ENCODE data around the gene TMEM217.

The TMEM217 gene

DNA sequence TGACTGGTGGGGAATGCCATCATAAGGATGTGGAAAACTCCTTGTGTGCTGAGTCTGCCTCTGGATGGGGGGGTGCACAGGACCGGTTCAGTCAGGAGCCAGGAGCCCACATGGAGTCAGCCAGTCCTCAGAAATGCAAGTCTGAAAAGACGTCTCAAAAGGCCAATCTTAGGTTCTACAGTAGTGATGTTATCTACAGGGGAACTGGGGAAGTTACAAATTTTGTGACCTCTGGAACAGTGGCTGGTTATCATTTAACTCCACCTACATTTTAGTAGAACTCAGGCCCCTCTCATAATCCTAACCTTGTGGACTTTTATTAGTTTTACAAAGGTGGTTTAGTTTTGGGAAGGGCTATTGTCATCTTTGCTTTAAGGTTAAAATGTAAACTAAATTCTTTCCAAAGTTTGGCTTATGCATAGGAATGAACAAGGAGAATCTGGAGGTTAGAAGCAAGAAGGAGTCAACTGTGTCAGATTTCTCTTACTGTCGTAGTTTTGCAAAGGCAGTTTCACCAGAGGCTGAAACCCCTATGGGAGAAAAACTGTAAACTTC lies 14.1 kb downstream of the TMEM217 start:
- Histone ChIP-seq H3K4me1 (ENCODE audit: insufficient read depth, low read length) (peaks cover 11% of the 10 kb centered on the region), H3K9ac (ENCODE audit: low read depth, low read length) (no peak overlapping the region), H3K36me3 (ENCODE audit: insufficient read depth, low read length) (no peaks in the 10 kb centered on the region), H3K9me3 (ENCODE audit: control insufficient read depth, insufficient read depth, low read length) (no peaks in the 10 kb centered on the region)

GRCh38 chr6:37243131-37243815 lies 14.7 kb downstream of the TMEM217 start:
- no peaks in the 10 kb centered on the region for H3K36me3 ChIP-seq (ENCODE audit: insufficient read depth, low read length)
- no peaks in the 10 kb centered on the region for H3K9me3 ChIP-seq (ENCODE audit: control insufficient read depth, insufficient read depth, low read length)
- no peak overlapping the region for H3K9ac ChIP-seq (ENCODE audit: low read depth, low read length)
- peaks cover 11% of the 10 kb centered on the region for H3K4me1 ChIP-seq (ENCODE audit: insufficient read depth, low read length)

GRCh38 chr6:37242429-37243052 lies 15.4 kb downstream of the TMEM217 start:
- no peaks in the 10 kb centered on the region for H3K36me3 ChIP-seq (ENCODE audit: insufficient read depth, low read length)
- H3K9me3 ChIP-seq (ENCODE audit: control insufficient read depth, insufficient read depth, low read length) = no peaks in the 10 kb centered on the region
- peak overlapping the region; percentile 32; the same call in 1 of the 2 replicates for H3K9ac ChIP-seq (ENCODE audit: low read depth, low read length)
- peaks cover 14% of the 10 kb centered on the region for H3K4me1 ChIP-seq (ENCODE audit: insufficient read depth, low read length)

DNA sequence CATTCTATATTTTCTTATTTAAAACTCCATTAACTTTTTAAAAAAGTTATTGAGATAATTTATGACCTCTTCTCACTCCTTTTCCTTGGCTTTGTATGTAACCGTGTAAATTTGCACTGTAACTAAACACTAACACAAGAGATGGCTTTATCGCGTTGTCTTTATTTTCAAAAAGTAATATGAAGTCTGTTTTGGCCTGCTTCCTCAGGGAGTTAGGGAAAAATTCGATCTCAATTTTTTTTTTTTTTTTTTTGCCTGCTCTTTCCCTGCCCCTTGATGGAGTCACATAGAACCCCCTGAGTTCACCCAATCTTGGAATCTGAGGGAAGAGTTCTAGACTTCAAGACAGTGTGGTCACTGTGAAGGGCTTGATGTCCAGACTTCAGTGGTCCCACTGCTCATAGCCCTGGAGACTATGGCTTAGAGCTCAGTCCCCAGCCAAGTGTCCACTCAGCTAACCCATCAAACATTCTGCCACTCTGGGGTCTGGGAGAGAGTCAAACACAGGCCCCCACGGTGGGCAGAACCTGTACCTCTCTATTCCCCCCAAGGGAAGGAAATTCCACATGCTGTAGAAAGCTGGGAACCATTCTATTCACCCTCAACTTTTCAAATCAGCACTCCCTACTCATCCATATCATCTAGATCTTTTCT lies 16.0 kb downstream of the TMEM217 start:
- H3K9ac ChIP-seq (ENCODE audit: low read depth, low read length) = peak overlapping the region; percentile 32; the same call in 1 of the 2 replicates
- no peaks in the 10 kb centered on the region for H3K9me3 ChIP-seq (ENCODE audit: control insufficient read depth, insufficient read depth, low read length)
- peaks cover 20% of the 10 kb centered on the region for H3K4me1 ChIP-seq (ENCODE audit: insufficient read depth, low read length)
- no peaks in the 10 kb centered on the region for H3K36me3 ChIP-seq (ENCODE audit: insufficient read depth, low read length)

GRCh38 chr6:37241131-37241530 lies 16.8 kb downstream of the TMEM217 start:
- H3K4me1 ChIP-seq (ENCODE audit: insufficient read depth, low read length) = peaks cover 27% of the 10 kb centered on the region

GRCh38 chr6:37239950-37240713 lies 17.8 kb downstream of the TMEM217 start:
- H3K36me3 ChIP-seq (ENCODE audit: insufficient read depth, low read length) = no peaks in the 10 kb centered on the region
- H3K4me1 ChIP-seq (ENCODE audit: insufficient read depth, low read length) = peaks cover 27% of the 10 kb centered on the region
- H3K9me3 ChIP-seq (ENCODE audit: control insufficient read depth, insufficient read depth, low read length) = no peaks in the 10 kb centered on the region
- no peak overlapping the region for H3K9ac ChIP-seq (ENCODE audit: low read depth, low read length)

More at GRCh38 chr6:37241131-37241530, 16.8 kb downstream of the TMEM217 start:
- Histone ChIP-seq H3K36me3 (ENCODE audit: insufficient read depth, low read length) (no peaks in the 10 kb centered on the region), H3K9me3 (ENCODE audit: control insufficient read depth, insufficient read depth, low read length) (no peaks in the 10 kb centered on the region), H3K9ac (ENCODE audit: low read depth, low read length) (no peak overlapping the region)

DNA sequence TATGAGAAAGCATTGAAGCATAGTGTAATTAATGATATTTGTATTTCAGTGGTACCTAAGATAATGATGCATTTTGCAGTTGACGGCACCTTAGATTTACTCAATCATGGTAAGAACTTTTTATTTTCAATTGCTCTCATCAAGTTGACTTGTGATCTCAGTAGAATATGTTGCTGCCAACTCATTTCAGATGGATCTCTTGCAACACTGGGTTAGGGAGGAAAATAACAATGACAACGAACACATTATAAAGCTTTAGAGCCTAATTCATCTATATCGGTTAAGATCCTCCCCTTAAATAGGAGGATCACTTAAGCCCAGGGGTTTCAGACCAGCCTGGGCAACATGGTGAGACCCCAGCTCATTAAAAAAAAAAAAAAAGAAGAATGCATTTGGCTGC lies 18.4 kb downstream of the TMEM217 start:
- H3K4me1 ChIP-seq (ENCODE audit: insufficient read depth, low read length) = peaks cover 27% of the 10 kb centered on the region
- H3K9me3 ChIP-seq (ENCODE audit: control insufficient read depth, insufficient read depth, low read length) = no peaks in the 10 kb centered on the region
- H3K9ac ChIP-seq (ENCODE audit: low read depth, low read length) = no peak overlapping the region
- no peaks in the 10 kb centered on the region for H3K36me3 ChIP-seq (ENCODE audit: insufficient read depth, low read length)

- peaks cover 27% of the 10 kb centered on the region for H3K4me1 ChIP-seq (ENCODE audit: insufficient read depth, low read length)
Measured at GRCh38 chr6:37238381-37238780, 19.6 kb downstream of the TMEM217 start.

GRCh38 chr6:37237789-37238188 lies 20.2 kb downstream of the TMEM217 start:
- H3K9me3 ChIP-seq (ENCODE audit: control insufficient read depth, insufficient read depth, low read length) = no peaks in the 10 kb centered on the region
- no peaks in the 10 kb centered on the region for H3K36me3 ChIP-seq (ENCODE audit: insufficient read depth, low read length)
- H3K9ac ChIP-seq (ENCODE audit: low read depth, low read length) = no peak overlapping the region
- H3K4me1 ChIP-seq (ENCODE audit: insufficient read depth, low read length) = peaks cover 26% of the 10 kb centered on the region

More at GRCh38 chr6:37238381-37238780, 19.6 kb downstream of the TMEM217 start:
- Histone ChIP-seq H3K9ac (ENCODE audit: low read depth, low read length) (no peak overlapping the region), H3K36me3 (ENCODE audit: insufficient read depth, low read length) (no peaks in the 10 kb centered on the region), H3K9me3 (ENCODE audit: control insufficient read depth, insufficient read depth, low read length) (no peaks in the 10 kb centered on the region)

- Histone ChIP-seq H3K4me1 (ENCODE audit: insufficient read depth, low read length) (peaks cover 18% of the 10 kb centered on the region), H3K36me3 (ENCODE audit: insufficient read depth, low read length) (no peaks in the 10 kb centered on the region), H3K9ac (ENCODE audit: low read depth, low read length) (no peak overlapping the region), H3K9me3 (ENCODE audit: control insufficient read depth, insufficient read depth, low read length) (no peaks in the 10 kb centered on the region)
Measured at GRCh38 chr6:37236921-37237320, 21.0 kb downstream of the TMEM217 start.

GRCh38 chr6:37233541-37233940 lies 24.4 kb downstream of the TMEM217 start:
- Histone ChIP-seq H3K36me3 (ENCODE audit: insufficient read depth, low read length) (no peaks in the 10 kb centered on the region), H3K4me1 (ENCODE audit: insufficient read depth, low read length) (peaks cover 16% of the 10 kb centered on the region), H3K9me3 (ENCODE audit: control insufficient read depth, insufficient read depth, low read length) (no peaks in the 10 kb centered on the region)

GRCh38 chr6:37232430-37233017 lies 25.4 kb downstream of the TMEM217 start:
- Histone ChIP-seq H3K9ac (ENCODE audit: low read depth, low read length) (no peak overlapping the region), H3K9me3 (ENCODE audit: control insufficient read depth, insufficient read depth, low read length) (no peaks in the 10 kb centered on the region), H3K36me3 (ENCODE audit: insufficient read depth, low read length) (no peaks in the 10 kb centered on the region), H3K4me1 (ENCODE audit: insufficient read depth, low read length) (peaks cover 14% of the 10 kb centered on the region)

More at GRCh38 chr6:37233541-37233940, 24.4 kb downstream of the TMEM217 start:
- no peak overlapping the region for H3K9ac ChIP-seq (ENCODE audit: low read depth, low read length)

DNA sequence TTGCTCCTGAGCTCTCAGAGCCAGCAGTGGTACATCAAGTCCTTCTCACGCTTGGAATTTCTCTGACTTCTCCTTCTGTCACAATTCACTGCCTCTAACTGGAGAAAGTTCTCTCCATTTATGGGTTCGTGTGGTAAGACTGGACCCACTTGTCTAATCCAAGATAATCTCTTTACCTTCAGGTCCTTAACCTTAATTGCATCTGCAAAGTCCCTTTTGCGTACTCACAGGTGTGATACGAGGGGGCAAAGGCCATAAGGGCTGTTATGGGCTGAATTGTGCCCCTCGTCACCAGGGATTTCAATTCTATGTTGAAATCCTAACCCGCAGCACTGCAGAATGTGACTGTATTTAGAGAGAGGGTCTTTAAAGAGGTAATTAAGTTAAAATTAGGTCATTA lies 27.8 kb downstream of the TMEM217 start:
- Histone ChIP-seq H3K4me1 (ENCODE audit: insufficient read depth, low read length) (no peaks in the 10 kb centered on the region), H3K9me3 (ENCODE audit: control insufficient read depth, insufficient read depth, low read length) (no peaks in the 10 kb centered on the region), H3K9ac (ENCODE audit: low read depth, low read length) (no peak overlapping the region), H3K36me3 (ENCODE audit: insufficient read depth, low read length) (no peaks in the 10 kb centered on the region)
